NCI-H1694 (cell line): ENCODE data around the gene FOXP1.

Source experiments
- DNase-seq: peaks from one replicate; lab custom pipeline; 2025; lab: John Stamatoyannopoulos, UW

The FOXP1 gene

GRCh38 chr3:71146673-71147072 is 436.9 kb downstream of the FOXP1 start:
- no peak for DNase-seq

- DNase-seq: no peak
These were observed 437.6 kb downstream of the FOXP1 start for GRCh38 chr3:71145954-71146353.

GRCh38 chr3:71144525-71145253 is 438.8 kb downstream of the FOXP1 start:
- no peak for DNase-seq

- no peak for DNase-seq
These were observed 440.0 kb downstream of the FOXP1 start for GRCh38 chr3:71143493-71143892.

GRCh38 chr3:71142441-71143161 is 440.9 kb downstream of the FOXP1 start:
- no peak for DNase-seq

- no peak for DNase-seq
These were observed 443.1 kb downstream of the FOXP1 start for GRCh38 chr3:71140477-71140876.

- no peak for DNase-seq
These were observed 444.0 kb downstream of the FOXP1 start for GRCh38 chr3:71139496-71139895.

GRCh38 chr3:71138410-71138809 is 445.1 kb downstream of the FOXP1 start:
- DNase-seq: no peak

- DNase-seq: no peak
These were observed 447.3 kb downstream of the FOXP1 start for GRCh38 chr3:71136276-71136675.

- no peak for DNase-seq
These were observed 448.0 kb downstream of the FOXP1 start for GRCh38 chr3:71135373-71136088.

- DNase-seq: no peak
These were observed 449.0 kb downstream of the FOXP1 start for GRCh38 chr3:71134521-71134920.

GRCh38 chr3:71133865-71134264 is 449.7 kb downstream of the FOXP1 start:
- DNase-seq: no peak

- DNase-seq: no peak
These were observed 450.4 kb downstream of the FOXP1 start for GRCh38 chr3:71132995-71133730.

- no peak for DNase-seq
These were observed 451.9 kb downstream of the FOXP1 start for GRCh38 chr3:71131375-71132314.

GRCh38 chr3:71130471-71131374 is 452.8 kb downstream of the FOXP1 start:
- no peak for DNase-seq

GRCh38 chr3:71129611-71130431 is 453.7 kb downstream of the FOXP1 start:
- no peak for DNase-seq

- DNase-seq: no peak
These were observed 454.6 kb downstream of the FOXP1 start for GRCh38 chr3:71128961-71129360.

GRCh38 chr3:71127844-71128243 is 455.7 kb downstream of the FOXP1 start:
- DNase-seq: no peak
